HepG2 (cell line): ENCODE data around the gene C5AR1. TPM values are rescaled to one million over a fixed set of nuclear protein-coding genes. Genes with fewer than 3 reads are reported as not detected.

Experiments used
- BHLHE40 ChIP-seq: IDR thresholded peaks from 2 replicates; pipeline ENCODE4 v1.6.1; 2011; ENCODE audit warnings: low read length, improper control_type of control experiment
- GFI1 ChIP-seq: sonication (generic); formaldehyde crosslinking; IDR thresholded peaks from 2 replicates; pipeline ENCODE4 v1.5.0; 2020; ENCODE audit warnings: missing genetic modification reagents, mild to moderate bottlenecking, borderline replicate concordance
- GZF1 ChIP-seq: sonication (generic); formaldehyde crosslinking; IDR thresholded peaks from 2 replicates; pipeline ENCODE4 v1.5.1; 2020; ENCODE audit warnings: mild to moderate bottlenecking, missing genetic modification reagents
- LRRFIP1 ChIP-seq: sonication (generic); formaldehyde crosslinking; conservative IDR thresholded peaks from 2 replicates; pipeline ENCODE4 v1.4.0; 2020; ENCODE audit warnings: missing genetic modification reagents
- MNT ChIP-seq: fragments of 450-650 bp; IDR thresholded peaks from 2 replicates; pipeline ENCODE4 v1.6.1; 2016
- PRDM4 ChIP-seq: sonication (generic); formaldehyde crosslinking; IDR thresholded peaks from 2 replicates; pipeline ENCODE4 v1.9.0; 2021; ENCODE audit warnings: missing genetic modification reagents, borderline replicate concordance
- RARG ChIP-seq: sonication (generic); formaldehyde crosslinking; IDR thresholded peaks from 2 replicates; pipeline ENCODE4 v1.4.0; 2020; ENCODE audit warnings: low read depth, mild to moderate bottlenecking, missing genetic modification reagents
- SRF ChIP-seq: IDR thresholded peaks from 2 replicates; pipeline ENCODE4 v1.6.1; 2011; ENCODE audit warnings: mild to moderate bottlenecking, low read depth, low read length, moderate library complexity
- TFAP4 ChIP-seq: sonication (generic); IDR thresholded peaks from 2 replicates; pipeline ENCODE4 v1.6.1; 2016; ENCODE audit warnings: low read depth, borderline replicate concordance
- TOE1 ChIP-seq: sonication (generic); formaldehyde crosslinking; IDR thresholded peaks from 2 replicates; pipeline ENCODE4 v1.4.0; 2020; ENCODE audit warnings: mild to moderate bottlenecking, missing genetic modification reagents
- ZBTB33 ChIP-seq: sonication (generic); formaldehyde crosslinking; IDR thresholded peaks from 2 replicates; pipeline ENCODE4 v1.4.0; 2020; ENCODE audit warnings: missing genetic modification reagents
- ZNF17 ChIP-seq: sonication (generic); formaldehyde crosslinking; IDR thresholded peaks from 2 replicates; pipeline ENCODE4 v1.5.0; 2020; ENCODE audit warnings: mild to moderate bottlenecking, missing genetic modification reagents
- ZNF260 ChIP-seq: sonication (generic); formaldehyde crosslinking; IDR thresholded peaks from 2 replicates; pipeline ENCODE4 v1.4.0; 2020; ENCODE audit warnings: missing genetic modification reagents, low read depth, mild to moderate bottlenecking, borderline replicate concordance
- ZNF34 ChIP-seq: sonication (generic); formaldehyde crosslinking; IDR thresholded peaks from 2 replicates; pipeline ENCODE4 v1.4.0; 2020; ENCODE audit warnings: mild to moderate bottlenecking, missing genetic modification reagents, borderline replicate concordance
- ZNF367 ChIP-seq: sonication (generic); formaldehyde crosslinking; IDR thresholded peaks from 2 replicates; pipeline ENCODE4 v1.4.0; 2020; ENCODE audit warnings: missing genetic modification reagents, borderline replicate concordance
- ZNF383 ChIP-seq: sonication (generic); formaldehyde crosslinking; IDR thresholded peaks from 2 replicates; pipeline ENCODE4 v1.4.0; 2020; ENCODE audit warnings: missing genetic modification reagents, mild to moderate bottlenecking, borderline replicate concordance
- ZNF460 ChIP-seq: sonication (generic); formaldehyde crosslinking; IDR thresholded peaks from 2 replicates; pipeline ENCODE4 v1.5.1; 2020; ENCODE audit warnings: missing genetic modification reagents, mild to moderate bottlenecking, borderline replicate concordance
- ZNF615 ChIP-seq: sonication (generic); formaldehyde crosslinking; IDR thresholded peaks from 2 replicates; pipeline ENCODE4 v1.5.0; 2020; ENCODE audit warnings: mild to moderate bottlenecking, missing genetic modification reagents, borderline replicate concordance
- ZNF775 ChIP-seq: sonication (generic); formaldehyde crosslinking; IDR thresholded peaks from 2 replicates; pipeline ENCODE4 v1.4.0; 2020; ENCODE audit warnings: missing genetic modification reagents, mild to moderate bottlenecking, moderate library complexity, borderline replicate concordance
- ZSCAN12 ChIP-seq: sonication (generic); formaldehyde crosslinking; IDR thresholded peaks from 2 replicates; pipeline ENCODE4 v1.9.0; 2021; ENCODE audit warnings: mild to moderate bottlenecking, missing genetic modification reagents
- polyA plus RNA-seq, 8 experiments: library from polyadenylated mRNA; depleted of rRNA in 3 of 8; stranded (reverse) in 7 of 8; unstranded in 1 of 8; fragments of >200 nt; fragmentation: Illumina TruSeq in 4 of 8; extraction: Trizol in 4 of 8; gene quantifications; 2 replicates each; pipeline versions ENCODE4 v1.2.1 to v1.2.3, GENCODE V29; 2011 to 2016; ENCODE audit warnings: low read depth in 4 of 8, missing spikeins in 1 of 8, mixed read lengths in 1 of 8; ENCODE audit not compliant: insufficient read depth in 1 of 8
- total RNA-seq, 5 experiments: library from RNA; depleted of rRNA; stranded (reverse); fragments of >200 nt; fragmentation: Illumina TruSeq; extraction: Trizol; gene quantifications; 2 replicates each; pipeline ENCODE4 v1.2.3, GENCODE V29; 2016; ENCODE audit warnings: low read depth in 1 of 5

Gene C5AR1
- total and polyA plus RNA-seq, 2 of the 13 experiments (the other 11 are each of a cell fraction or from before 2014, with no cell fraction given): 0.07 to 1.6 TPM

GRCh38 chr19:47315125-47315821 lies 5.6 kb downstream of the C5AR1 start (continued):
- TF ChIP-seq ZBTB33 (peak; percentile 61; the same call in 1 of the 2 replicates), MNT (0 out of 2 replicates have a peak, but pooled peaks have one; percentile 3), GZF1 (CRISPR knock-in tag) (no peak), TFAP4 (peak; percentile 98), ZNF17 (CRISPR knock-in tag) (no peak), ZNF367 (CRISPR knock-in tag) (no peak), LRRFIP1 (CRISPR knock-in tag) (no peak), RARG (no peak), ZNF775 (CRISPR knock-in tag) (no peak), TOE1 (CRISPR knock-in tag) (no peak), SRF (peak; percentile 30; the same call in 1 of the 2 replicates), ZNF460 (peak; percentile 11; the same call in 1 of the 2 replicates), ZNF260 (CRISPR knock-in tag) (no peak), BHLHE40 (no peak), ZNF34 (no peak), PRDM4 (CRISPR knock-in tag) (no peak), GFI1 (CRISPR knock-in tag) (peak; percentile 61; the same call in 1 of the 2 replicates), ZSCAN12 (CRISPR knock-in tag) (no peak), ZNF615 (no peak), ZNF383 (CRISPR knock-in tag) (no peak)
